Measurements from ENCODE around the gene DNALI1. TPM values are rescaled to one million over a fixed set of nuclear protein-coding genes. Genes with fewer than 3 reads are reported as not detected.

DNALI1 gene
- total and polyA plus RNA-seq, 2 of the 8 experiments (the other 6 are each of a cell fraction or from before 2014, with no cell fraction given) = 8.9 to 11.3 TPM

- Histone ChIP-seq H4K8ac (ENCODE audit: extremely low read depth, insufficient read depth, low read length) (no peak overlapping the region), H3K4me2 (ENCODE audit: insufficient read depth in 1 of 2, low read depth in 2 of 2, low read length in 2 of 2) (no peak overlapping the region), H2BK15ac (ENCODE audit: low read length) (no peak overlapping the region), H3K36me3 (ENCODE audit: control insufficient read depth in 2 of 4, insufficient read depth in 4 of 4, low read length in 3 of 4) (0 out of 8 replicates have a peak, but pooled peaks cover 0 to 6% (median 0%) of the 10 kb centered on the region in 4 experiments), H3K23me2 (ENCODE audit: low read depth, low read length) (peaks cover 3% of the 10 kb centered on the region; the same call in 1 of the 2 replicates), H3K4ac (replicated peaks; ENCODE audit: insufficient read length, low read depth, low read length) (no peak overlapping the region), H3K9me3 (ENCODE audit: insufficient read depth in 2 of 2, low read depth in 1 of 2, low read length in 1 of 2) (0 out of 4 replicates have a peak, but pooled peaks cover 0 to 2% of the 10 kb centered on the region in 2 experiments), H3K18ac (ENCODE audit: extremely low read depth, low read length) (no peak overlapping the region), H3K27me3 (replicated peaks in 1 of 4; ENCODE audit: control insufficient read depth in 3 of 4, extremely low read depth in 1 of 4, insufficient read depth in 3 of 4, low read length in 3 of 4) (no peaks in the 10 kb centered on the region), H4K91ac (replicated peaks; ENCODE audit: insufficient read length, low read length) (no peak overlapping the region), H2AK5ac (ENCODE audit: low read depth, low read length) (no peak overlapping the region), H3K9ac (replicated peaks in 1 of 4; ENCODE audit: extremely low read depth in 1 of 4, low read depth in 3 of 4, low read length in 3 of 4) (no peak overlapping the region), H2BK12ac (ENCODE audit: low read depth, low read length) (no peak overlapping the region), H3K56ac (replicated peaks; ENCODE audit: insufficient read length, low read depth, low read length) (no peak overlapping the region), H2BK120ac (replicated peaks; ENCODE audit: low read depth, low read length) (no peak overlapping the region), H2BK5ac (ENCODE audit: low read depth, low read length) (no peak overlapping the region), H3K23ac (ENCODE audit: insufficient read length) (no peak overlapping the region), H3K79me2 (ENCODE audit: control insufficient read depth in 1 of 2, insufficient read depth in 2 of 2, low read length in 2 of 2) (peaks cover 0 to 5% of the 10 kb centered on the region in 2 experiments; a peak in 2 of 4 replicates), H3K4me3 (ENCODE audit: extremely low read depth in 1 of 4, insufficient read depth in 2 of 4, low read depth in 3 of 4, low read length in 4 of 4) (no peak overlapping the region), H2BK20ac (ENCODE audit: low read length) (no peak overlapping the region), H3K27ac (ENCODE audit: low read depth, low read length) (no peak overlapping the region), H3K14ac (ENCODE audit: insufficient read length) (no peak overlapping the region), H4K5ac (ENCODE audit: insufficient read length, low read depth, low read length) (no peak overlapping the region), H4K20me1 (replicated peaks in 1 of 2; ENCODE audit: control insufficient read depth in 1 of 2, insufficient read depth in 2 of 2, low read length in 2 of 2) (peaks cover 0 to 3% of the 10 kb centered on the region in 2 experiments), H3K4me1 (replicated peaks in 1 of 4; ENCODE audit: control insufficient read depth in 3 of 4, insufficient read depth in 4 of 4, low read length in 3 of 4) (peaks cover 0 to 8% (median 4%) of the 10 kb centered on the region in 4 experiments; a peak in 6 of 7 replicates), H3K79me1 (ENCODE audit: low read depth, low read length) (no peaks in the 10 kb centered on the region; the same call in 1 of the 2 replicates), H2AFZ (ENCODE audit: low read length) (no peak overlapping the region)
- TF ChIP-seq TAF7 (optimal IDR thresholded peaks at IDR 0.05; ENCODE audit: borderline replicate concordance, low read depth, low read length) = no peak
- TF ChIP-seq USF2 (IDR thresholded peaks at IDR 0.05; ENCODE audit: low read length) = no peak
- TF ChIP-seq JUN (IDR thresholded peaks at IDR 0.05; ENCODE audit: low read depth, low read length) = no peak
- FAIRE-seq = no peak
- CTCF ChIA-PET (ENCODE audit: partially characterized antibody) = no interaction called here
- 90% methylated on average over 1 of the region's 1 CpG; no CpG with 5 or more reads in 1 of the 2 experiments for WGBS, 2 experiments (ENCODE audit: extremely low coverage in 1 of 2, insufficient coverage in 1 of 2, insufficient read length in 1 of 2, insufficient replicate concordance in 2 of 2, low coverage in 1 of 2, low lambda C conversion rate in 2 of 2, missing lambda C conversion rate in 1 of 2)
- POLR2A ChIA-PET (ENCODE audit: partially characterized antibody) = interaction anchor here (0.7 kb wide), 1 partner anchor 69 kb away, joined by 3 read pairs; no protein-coding TSS in a partner anchor
- DNase-seq (ENCODE audit: low read depth in 1 of 2, low spot score in 2 of 2) = no peak
Measured at GRCh38 chr1:37558411-37558810, 1.7 kb downstream of the DNALI1 start.
